ENCODE data around the gene C6orf132.

Gene C6orf132

DNA sequence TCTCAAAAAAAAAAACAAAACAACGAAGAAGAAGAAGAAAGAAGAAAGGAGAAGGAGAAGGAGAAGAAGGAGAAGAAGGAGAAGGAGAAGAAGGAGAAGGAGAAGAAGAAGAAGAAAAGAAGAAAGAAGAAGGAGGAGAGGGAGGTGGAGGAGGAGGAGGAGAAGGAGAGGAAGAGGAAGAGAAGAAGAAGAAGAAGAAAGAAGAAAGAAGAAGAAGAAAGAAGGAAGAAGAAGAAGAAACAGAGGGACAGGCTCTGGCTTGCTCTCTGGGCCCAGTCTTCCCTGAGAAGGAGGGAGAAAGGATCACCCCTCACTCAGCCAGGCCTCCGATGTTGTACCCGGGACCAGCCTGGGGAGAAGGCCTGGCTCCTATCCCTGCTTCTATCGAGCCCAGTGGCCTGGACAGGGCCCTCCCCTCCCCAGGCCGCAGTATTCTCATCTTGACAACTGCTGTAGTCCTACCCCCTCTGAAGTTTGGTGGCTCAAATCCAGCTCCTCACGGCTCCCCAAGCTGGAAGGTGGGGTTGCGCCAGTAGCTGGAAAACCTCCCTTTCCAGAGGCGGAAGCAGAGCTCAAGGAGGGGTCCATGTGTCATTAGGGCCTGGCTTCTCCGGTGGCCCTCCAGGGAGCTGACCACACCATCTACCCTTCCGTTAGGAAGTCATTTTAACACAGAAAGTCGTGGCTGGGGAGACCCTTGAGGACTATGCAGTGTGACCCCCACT lies 18.9 kb downstream of the C6orf132 start:
- Histone ChIP-seq H3K27ac (ENCODE audit: extremely low read depth, low read depth, low read length) (no peak overlapping the region), H3K4me1 (ENCODE audit: control insufficient read depth, insufficient read depth, low read length) (no peaks in the 10 kb centered on the region), H3K9me3 (ENCODE audit: control insufficient read depth, insufficient read depth, low read depth, low read length) (no peaks in the 10 kb centered on the region), H3K4me3 (ENCODE audit: low read depth, low read length) (no peak overlapping the region), H3K36me3 (ENCODE audit: control insufficient read depth in 2 of 2, insufficient read depth in 1 of 2, low read length in 2 of 2) (peaks cover 0 to 8% of the 10 kb centered on the region in 2 experiments; a peak in 2 of 3 replicates)
- CTCF ChIA-PET = interaction anchor here (0.7 to 1.1 kb wide), 2 partner anchors 19 to 91 kb away, joined by 3 to 4 read pairs; partner anchors contain the start of gene C6orf132
- POLR2A ChIA-PET = interaction anchor here (0.9 to 1.0 kb wide), 2 partner anchors 10 to 73 kb away, joined by 3 read pairs; no protein-coding TSS in a partner anchor
- TF ChIP-seq ZNF600 (tag by site-specific recombination; IDR thresholded peaks at IDR 0.05) = no peak
- no peak for TF ChIP-seq ZXDB (tag by site-specific recombination; IDR thresholded peaks at IDR 0.05)
- no peak for TF ChIP-seq PRDM1 (tag by site-specific recombination; IDR thresholded peaks at IDR 0.05)
- no peak for TF ChIP-seq ZNF639 (tag by site-specific recombination; IDR thresholded peaks at IDR 0.05)
- TF ChIP-seq ZSCAN16 (tag by site-specific recombination; IDR thresholded peaks at IDR 0.05) = no peak
- no peak for TF ChIP-seq ZNF510 (tag by site-specific recombination; IDR thresholded peaks at IDR 0.05; ENCODE audit: insufficient replicate concordance)
- no peak for TF ChIP-seq BCL11B (tag by site-specific recombination; IDR thresholded peaks at IDR 0.05; ENCODE audit: low read depth)
- peak; percentile 57; the same call in 1 of the 2 replicates for TF ChIP-seq ZNF366 (tag by site-specific recombination; conservative IDR thresholded peaks at IDR 0.05)
- TF ChIP-seq OSR2 (tag by site-specific recombination; IDR thresholded peaks at IDR 0.05) = no peak
- TF ChIP-seq ZSCAN4 (tag by site-specific recombination; IDR thresholded peaks at IDR 0.05) = no peak
- TF ChIP-seq ZNF513 (tag by site-specific recombination; IDR thresholded peaks at IDR 0.05) = peak; percentile 48; the same call in 1 of the 2 replicates
- no peak for TF ChIP-seq ZNF529 (tag by site-specific recombination; IDR thresholded peaks at IDR 0.05; ENCODE audit: insufficient replicate concordance)

GRCh38 chr6:42120895-42121865 lies 21.2 kb downstream of the C6orf132 start:
- ChIA-PET CTCF (interaction anchor here (0.8 kb wide), 2 partner anchors 46 to 144 kb away, joined by 3 to 4 read pairs; no protein-coding TSS in a partner anchor), POLR2A (interaction anchor here (0.6 to 0.8 kb wide), 3 partner anchors 16 to 688 kb away, joined by 3 to 6 read pairs (median 4); partner anchors contain the start of gene BICRAL)
- no peaks in the 10 kb centered on the region for H3K4me1 ChIP-seq (ENCODE audit: control insufficient read depth, insufficient read depth, low read length)
- no peaks in the 10 kb centered on the region for H3K9me3 ChIP-seq (ENCODE audit: control insufficient read depth, insufficient read depth, low read depth, low read length)
- no peak for TF ChIP-seq ZNF639 (tag by site-specific recombination; IDR thresholded peaks at IDR 0.05)
- peak; percentile 84 for TF ChIP-seq SCRT2 (tag by site-specific recombination; IDR thresholded peaks at IDR 0.05)
- H3K4me3 ChIP-seq (ENCODE audit: low read depth, low read length) = no peak overlapping the region
- peaks cover 0 to 4% of the 10 kb centered on the region in 2 experiments; a peak in 1 of 3 replicates for H3K36me3 ChIP-seq (ENCODE audit: control insufficient read depth in 2 of 2, insufficient read depth in 1 of 2, low read length in 2 of 2)
- H3K27ac ChIP-seq (ENCODE audit: extremely low read depth, low read depth, low read length) = no peak overlapping the region
